Upper lobe of left lung (tissue), 4 donors: ENCODE results near the gene OAT.

Source experiments
- CTCF ChIP-seq, 6 experiments: fragments of 450-650 bp in 4 of 6; fragments of 200-600 bp in 2 of 6; sonication (generic) in 2 of 6; IDR thresholded peaks; one replicate each; pipeline ENCODE4 v1.5.1; 2016 to 2019; ENCODE audit warnings: antibody characterized with exemption in 6 of 6
- POLR2AphosphoS5 ChIP-seq, 2 donors: sonication (generic); formaldehyde crosslinking; IDR thresholded peaks; one replicate each; pipeline ENCODE4 v1.5.1; 2017; ENCODE audit warnings: antibody characterized with exemption in 2 of 2

GRCh38 chr10:124460144-124460543, 41.4 kb upstream of the OAT start:
- TF ChIP-seq CTCF (IDR thresholded peaks at IDR 0.05) (no peak), POLR2AphosphoS5 (IDR thresholded peaks at IDR 0.05) (no peak)
